ENCODE results near the gene RNF148. TPM values are rescaled to one million over a fixed set of nuclear protein-coding genes. Genes with fewer than 3 reads are reported as not detected.

RNF148 gene
- total RNA-seq, 1 donor from 2014 or later = not detected

GRCh38 chr7:122709930-122710646 is 7.4 kb upstream of the RNF148 start:
- TF ChIP-seq, protein P1, sequence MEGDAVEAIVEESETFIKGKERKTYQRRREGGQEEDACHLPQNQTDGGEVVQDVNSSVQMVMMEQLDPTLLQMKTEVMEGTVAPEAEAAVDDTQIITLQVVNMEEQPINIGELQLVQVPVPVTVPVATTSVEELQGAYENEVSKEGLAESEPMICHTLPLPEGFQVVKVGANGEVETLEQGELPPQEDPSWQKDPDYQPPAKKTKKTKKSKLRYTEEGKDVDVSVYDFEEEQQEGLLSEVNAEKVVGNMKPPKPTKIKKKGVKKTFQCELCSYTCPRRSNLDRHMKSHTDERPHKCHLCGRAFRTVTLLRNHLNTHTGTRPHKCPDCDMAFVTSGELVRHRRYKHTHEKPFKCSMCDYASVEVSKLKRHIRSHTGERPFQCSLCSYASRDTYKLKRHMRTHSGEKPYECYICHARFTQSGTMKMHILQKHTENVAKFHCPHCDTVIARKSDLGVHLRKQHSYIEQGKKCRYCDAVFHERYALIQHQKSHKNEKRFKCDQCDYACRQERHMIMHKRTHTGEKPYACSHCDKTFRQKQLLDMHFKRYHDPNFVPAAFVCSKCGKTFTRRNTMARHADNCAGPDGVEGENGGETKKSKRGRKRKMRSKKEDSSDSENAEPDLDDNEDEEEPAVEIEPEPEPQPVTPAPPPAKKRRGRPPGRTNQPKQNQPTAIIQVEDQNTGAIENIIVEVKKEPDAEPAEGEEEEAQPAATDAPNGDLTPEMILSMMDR (IDR thresholded peaks at IDR 0.05) = no peak
- no peak for DNase-seq
- Mint-ChIP-seq H3K27me3 (no peaks in the 10 kb centered on the region), H3K27ac (no peak overlapping the region), H3K9me3 (peaks cover 3% of the 10 kb centered on the region), H3K4me1 (no peaks in the 10 kb centered on the region), H3K4me3 (no peak overlapping the region), H3K36me3 (ENCODE audit: low read depth) (no peaks in the 10 kb centered on the region)
- no peak for ATAC-seq (ENCODE audit: low read depth)
- intact Hi-C loops (cut with micrococcal nuclease) = no loop called here
- CTCF ChIA-PET = no interaction called here
- POLR2A ChIA-PET = no interaction called here

- DNase-seq (no peak), ATAC-seq (ENCODE audit: low read depth) (no peak)
- TF ChIP-seq, protein P1 (IDR thresholded peaks at IDR 0.05) = no peak
- Mint-ChIP-seq H3K27me3 (no peaks in the 10 kb centered on the region), H3K9me3 (peaks cover 3% of the 10 kb centered on the region), H3K4me1 (no peaks in the 10 kb centered on the region), H3K36me3 (ENCODE audit: low read depth) (no peaks in the 10 kb centered on the region), H3K4me3 (no peak overlapping the region), H3K27ac (no peak overlapping the region)
- POLR2A ChIA-PET = no interaction called here
- intact Hi-C loops (cut with micrococcal nuclease) = no loop called here
- CTCF ChIA-PET = no interaction called here
These were observed 4.1 kb upstream of the RNF148 start for GRCh38 chr7:122706836-122707235.

- POLR2A ChIA-PET = no interaction called here
- no peaks in the 10 kb centered on the region for H3K36me3 Mint-ChIP-seq (ENCODE audit: low read depth)
- intact Hi-C loops (cut with micrococcal nuclease) = no loop called here
- ATAC-seq (ENCODE audit: low read depth) = no peak
- CTCF ChIA-PET = no interaction called here
- TF ChIP-seq, protein P1 (IDR thresholded peaks at IDR 0.05) = no peak
- DNase-seq = no peak
- no peak within 1 kb of the TSS for H3K4me3 Mint-ChIP-seq
- H3K27me3 Mint-ChIP-seq = no peaks in the 10 kb centered on the region
- peaks cover 4% of the 10 kb centered on the region for H3K9me3 Mint-ChIP-seq
- H3K4me1 Mint-ChIP-seq = no peaks in the 10 kb centered on the region
- no peak within 1 kb of the TSS for H3K27ac Mint-ChIP-seq
These were observed 3.7 kb downstream of the RNF148 start, which contains the start of gene RNF133 for GRCh38 chr7:122699017-122699416. RNF133 (minus strand) TSS chr7:122699117; CDS start chr7:122698918, 199 bp downstream.

- peaks cover 9% of the 10 kb centered on the region for H3K9me3 Mint-ChIP-seq
- H3K27me3 Mint-ChIP-seq = no peaks in the 10 kb centered on the region
- no peak overlapping the region for H3K27ac Mint-ChIP-seq
- intact Hi-C loops (cut with micrococcal nuclease) = no loop called here
- TF ChIP-seq, protein P1 (IDR thresholded peaks at IDR 0.05) = no peak
- no peaks in the 10 kb centered on the region for H3K4me1 Mint-ChIP-seq
- DNase-seq = no peak
- H3K4me3 Mint-ChIP-seq = no peak overlapping the region
- no peaks in the 10 kb centered on the region for H3K36me3 Mint-ChIP-seq (ENCODE audit: low read depth)
- no peak for ATAC-seq (ENCODE audit: low read depth)
- CTCF ChIA-PET = no interaction called here
- POLR2A ChIA-PET = no interaction called here
These were observed 6.9 kb downstream of the RNF148 start for GRCh38 chr7:122695816-122696215.

DNA sequence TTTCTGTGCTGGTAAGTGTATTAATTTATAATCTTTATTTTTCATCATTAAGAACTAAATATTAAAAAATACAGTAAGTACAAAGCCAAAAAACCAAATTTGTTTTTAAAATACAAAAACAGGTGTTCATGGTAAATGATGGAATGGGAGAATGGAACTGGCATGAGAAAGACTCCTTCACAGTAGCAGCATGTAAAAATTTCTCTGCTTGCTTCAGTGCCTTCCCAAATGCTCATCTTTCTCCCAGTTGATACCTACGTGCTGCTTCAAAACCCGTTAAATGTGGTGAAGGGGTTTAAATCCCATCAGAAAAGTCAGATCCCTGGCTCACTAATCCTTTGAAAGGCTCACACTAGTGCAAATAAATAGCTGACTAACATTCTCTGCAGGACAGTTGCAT is 8.0 kb downstream of the RNF148 start:
- ChIA-PET POLR2A (no interaction called here), CTCF (no interaction called here)
- TF ChIP-seq, protein P1 (IDR thresholded peaks at IDR 0.05) = no peak
- intact Hi-C loops (cut with micrococcal nuclease) = no loop called here
- Mint-ChIP-seq H3K27ac (no peak overlapping the region), H3K27me3 (no peaks in the 10 kb centered on the region), H3K4me1 (no peaks in the 10 kb centered on the region), H3K36me3 (ENCODE audit: low read depth) (no peaks in the 10 kb centered on the region), H3K9me3 (peaks cover 5% of the 10 kb centered on the region), H3K4me3 (no peak overlapping the region)
- ATAC-seq (ENCODE audit: low read depth) = no peak
- no peak for DNase-seq
